ENCODE data around the gene LPP.

Gene LPP

DNA sequence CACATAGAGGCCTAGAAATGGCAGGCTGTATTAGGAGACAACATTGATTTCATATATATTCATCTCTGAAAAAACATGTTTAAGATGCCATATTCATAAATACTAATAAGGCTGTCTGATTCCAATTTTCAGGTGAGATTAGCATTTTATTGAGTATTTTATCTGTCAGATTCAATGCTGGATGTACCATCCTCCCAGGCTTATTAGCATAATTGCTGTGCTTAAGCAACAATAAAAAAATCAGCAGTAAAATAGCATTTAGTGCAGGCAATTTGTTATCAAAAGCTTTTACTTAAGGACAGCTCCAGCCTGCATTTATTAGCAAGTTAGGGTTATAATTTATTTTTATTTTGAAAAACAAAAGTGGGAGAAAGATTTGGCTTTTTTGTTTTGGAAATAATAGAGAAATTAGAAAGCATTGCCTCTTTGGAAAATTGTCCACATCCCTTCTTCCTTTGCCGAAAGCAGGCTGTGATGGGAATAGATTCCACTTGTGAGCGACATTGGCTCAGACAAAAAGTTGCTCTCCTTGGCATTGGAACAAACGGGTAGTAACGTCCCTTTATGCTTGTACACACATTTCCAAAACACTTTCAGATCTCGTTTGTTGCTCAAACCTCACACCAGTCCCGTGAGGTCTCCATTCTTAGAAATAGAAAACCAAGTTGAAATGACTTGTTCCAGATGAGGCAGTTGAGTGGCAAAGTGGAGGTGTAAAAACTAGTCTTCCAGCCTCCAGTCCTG is 134.0 kb downstream of the LPP start:
- TF ChIP-seq GATA1 (IDR thresholded peaks at IDR 0.05; ENCODE audit: low read depth, low read length) (no peak), POLR2A (IDR thresholded peaks at IDR 0.05; ENCODE audit: low read length) (no peak)
- no peak for DNase-seq

- TF ChIP-seq GATA1 (IDR thresholded peaks at IDR 0.05; ENCODE audit: low read depth, low read length) (no peak), POLR2A (IDR thresholded peaks at IDR 0.05; ENCODE audit: low read length) (no peak)
- no peak for DNase-seq
Observed at GRCh38 chr3:188292251-188292650, 138.3 kb downstream of the LPP start.

- TF ChIP-seq GATA1 (IDR thresholded peaks at IDR 0.05; ENCODE audit: low read depth, low read length) (no peak), POLR2A (IDR thresholded peaks at IDR 0.05; ENCODE audit: low read length) (no peak)
- no peak for DNase-seq
Observed at GRCh38 chr3:188292827-188293226, 138.9 kb downstream of the LPP start.

GRCh38 chr3:188294113-188294512 is 140.2 kb downstream of the LPP start:
- no peak for DNase-seq
- TF ChIP-seq POLR2A (IDR thresholded peaks at IDR 0.05; ENCODE audit: low read length) (no peak), GATA1 (IDR thresholded peaks at IDR 0.05; ENCODE audit: low read depth, low read length) (no peak)

GRCh38 chr3:188294823-188295487 is 141.0 kb downstream of the LPP start:
- DNase-seq = no peak
- TF ChIP-seq GATA1 (IDR thresholded peaks at IDR 0.05; ENCODE audit: low read depth, low read length) = no peak
- TF ChIP-seq POLR2A (IDR thresholded peaks at IDR 0.05; ENCODE audit: low read length) = no peak

GRCh38 chr3:188295876-188296275 is 141.9 kb downstream of the LPP start:
- DNase-seq = no peak
- no peak for TF ChIP-seq GATA1 (IDR thresholded peaks at IDR 0.05; ENCODE audit: low read depth, low read length)
- no peak for TF ChIP-seq POLR2A (IDR thresholded peaks at IDR 0.05; ENCODE audit: low read length)

- DNase-seq = no peak
- no peak for TF ChIP-seq GATA1 (IDR thresholded peaks at IDR 0.05; ENCODE audit: low read depth, low read length)
- no peak for TF ChIP-seq POLR2A (IDR thresholded peaks at IDR 0.05; ENCODE audit: low read length)
Observed at GRCh38 chr3:188296761-188297612, 143.0 kb downstream of the LPP start.

- no peak for DNase-seq
- TF ChIP-seq GATA1 (IDR thresholded peaks at IDR 0.05; ENCODE audit: low read depth, low read length) (no peak), POLR2A (IDR thresholded peaks at IDR 0.05; ENCODE audit: low read length) (no peak)
Observed at GRCh38 chr3:188298585-188298984, 144.6 kb downstream of the LPP start.

GRCh38 chr3:188299068-188299467 is 145.1 kb downstream of the LPP start:
- TF ChIP-seq POLR2A (IDR thresholded peaks at IDR 0.05; ENCODE audit: low read length) = no peak
- no peak for TF ChIP-seq GATA1 (IDR thresholded peaks at IDR 0.05; ENCODE audit: low read depth, low read length)
- no peak for DNase-seq

DNA sequence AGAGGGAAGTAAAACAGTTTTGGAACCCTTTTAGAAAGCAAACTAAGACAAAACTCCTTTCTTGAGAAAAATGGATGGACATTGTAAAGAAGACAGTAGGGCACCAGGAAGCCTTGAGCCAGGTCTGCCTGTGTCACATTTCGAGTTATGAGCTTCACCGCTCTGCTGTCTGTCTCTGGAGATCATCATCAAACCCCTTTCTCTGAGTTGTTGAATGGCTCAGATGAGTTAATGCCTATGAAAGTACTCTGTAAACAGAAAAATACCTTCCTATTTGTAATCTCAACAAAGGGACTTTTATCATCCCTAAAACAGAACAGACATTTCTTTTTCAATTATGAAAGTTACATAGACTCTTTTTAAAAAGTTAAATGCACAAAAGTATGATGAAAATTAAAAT is 145.8 kb downstream of the LPP start:
- no peak for TF ChIP-seq GATA1 (IDR thresholded peaks at IDR 0.05; ENCODE audit: low read depth, low read length)
- TF ChIP-seq POLR2A (IDR thresholded peaks at IDR 0.05; ENCODE audit: low read length) = no peak
- DNase-seq = no peak

DNA sequence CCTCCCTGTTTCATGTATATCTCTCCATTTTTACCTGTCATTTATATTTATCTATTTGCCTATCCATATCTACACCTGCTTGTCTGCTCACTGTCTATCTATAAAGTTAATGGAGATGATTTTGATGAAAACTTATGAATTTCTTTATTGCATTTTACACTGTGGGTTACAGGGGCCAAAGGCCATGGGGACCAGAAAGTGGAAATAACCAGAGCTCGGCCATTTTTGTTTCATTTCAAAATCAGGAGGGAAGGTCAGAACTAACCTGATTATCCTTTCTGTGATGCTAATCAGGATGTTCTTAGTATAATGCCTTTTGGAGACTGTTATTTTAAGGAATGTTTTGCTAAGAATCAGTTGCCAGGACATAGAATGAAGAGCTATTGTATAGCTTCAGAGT is 147.2 kb downstream of the LPP start:
- no peak for DNase-seq
- no peak for TF ChIP-seq POLR2A (IDR thresholded peaks at IDR 0.05; ENCODE audit: low read length)
- no peak for TF ChIP-seq GATA1 (IDR thresholded peaks at IDR 0.05; ENCODE audit: low read depth, low read length)

DNA sequence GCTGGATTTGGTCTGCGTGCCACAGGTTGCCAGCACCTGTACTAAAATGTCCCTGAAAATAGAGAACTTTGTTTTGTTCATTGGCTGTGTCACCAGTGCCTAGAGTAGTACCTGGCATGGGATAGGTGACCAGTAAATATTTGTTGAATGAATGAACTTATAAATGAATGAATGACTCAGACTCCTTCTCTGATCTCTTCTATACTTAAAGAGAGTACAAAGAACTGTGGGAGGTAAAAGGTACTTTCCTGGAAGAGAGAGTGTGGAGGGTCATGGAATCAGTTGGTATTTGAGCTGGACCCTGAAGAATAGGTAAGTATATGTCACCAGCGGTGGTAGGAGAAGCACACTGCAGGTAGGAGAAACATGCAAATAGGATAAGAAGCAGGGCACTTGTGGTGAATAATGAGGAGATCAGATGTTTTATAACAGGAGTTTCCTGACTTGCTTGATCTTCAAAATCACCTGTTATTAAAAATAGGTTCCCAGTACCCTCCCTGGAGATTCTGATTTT is 149.4 kb downstream of the LPP start:
- no peak for TF ChIP-seq GATA1 (IDR thresholded peaks at IDR 0.05; ENCODE audit: low read depth, low read length)
- no peak for TF ChIP-seq POLR2A (IDR thresholded peaks at IDR 0.05; ENCODE audit: low read length)
- DNase-seq = no peak

GRCh38 chr3:188303823-188304222 is 149.9 kb downstream of the LPP start:
- TF ChIP-seq GATA1 (IDR thresholded peaks at IDR 0.05; ENCODE audit: low read depth, low read length) (no peak), POLR2A (IDR thresholded peaks at IDR 0.05; ENCODE audit: low read length) (no peak)
- no peak for DNase-seq

GRCh38 chr3:188304501-188304900 is 150.5 kb downstream of the LPP start:
- DNase-seq = no peak
- no peak for TF ChIP-seq POLR2A (IDR thresholded peaks at IDR 0.05; ENCODE audit: low read length)
- no peak for TF ChIP-seq GATA1 (IDR thresholded peaks at IDR 0.05; ENCODE audit: low read depth, low read length)
